HG02678 (cell line): ENCODE results near the gene GRID2.

ENCODE experiments used
- ATAC-seq: cut with Tn5 transposase; IDR thresholded peaks from one replicate; pipeline ENCODE4 v1.9.1; 2021; ENCODE audit warnings: mild to moderate bottlenecking, moderate library complexity; ENCODE audit not compliant: unreplicated experiment

GRID2 gene

DNA sequence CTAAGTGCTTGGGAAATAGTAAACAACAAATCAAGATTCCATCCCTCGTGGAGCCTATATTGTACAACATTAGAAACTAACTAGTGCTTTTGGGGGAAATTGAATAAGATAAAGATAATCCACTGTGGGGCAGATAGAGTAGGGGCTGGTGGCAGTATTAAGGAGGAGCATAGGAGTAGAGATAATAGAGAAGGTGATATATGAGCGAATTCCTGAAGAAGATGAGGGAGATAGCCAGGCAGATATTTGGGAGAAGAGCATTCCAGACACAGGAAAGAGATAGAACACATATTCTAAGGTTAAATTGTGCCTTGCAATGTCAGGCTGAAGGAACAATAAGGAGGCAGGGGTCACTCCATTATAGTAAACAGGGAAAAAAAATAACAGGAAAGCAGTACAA, 218.2 kb downstream of the GRID2 start:
- no peak for ATAC-seq

DNA sequence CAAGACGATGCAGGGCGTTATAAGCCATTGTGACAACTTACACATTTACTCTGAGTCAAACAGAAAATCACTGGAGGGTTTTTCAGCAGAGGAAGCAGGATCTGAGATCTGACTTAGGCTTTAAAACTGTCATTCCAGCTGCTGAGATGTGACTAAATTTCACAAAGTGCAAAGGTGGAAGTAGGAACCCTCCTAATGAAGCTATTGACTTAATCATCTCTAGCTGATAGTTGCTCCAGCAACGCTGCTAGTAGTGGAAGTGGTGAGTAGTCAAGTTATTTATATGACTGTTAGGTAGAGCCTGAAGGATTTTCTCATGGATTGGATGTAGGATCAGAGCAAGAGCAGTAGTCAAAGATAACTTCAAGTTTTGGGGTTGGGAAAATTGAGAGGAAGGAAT, 218.6 kb downstream of the GRID2 start:
- no peak for ATAC-seq

DNA sequence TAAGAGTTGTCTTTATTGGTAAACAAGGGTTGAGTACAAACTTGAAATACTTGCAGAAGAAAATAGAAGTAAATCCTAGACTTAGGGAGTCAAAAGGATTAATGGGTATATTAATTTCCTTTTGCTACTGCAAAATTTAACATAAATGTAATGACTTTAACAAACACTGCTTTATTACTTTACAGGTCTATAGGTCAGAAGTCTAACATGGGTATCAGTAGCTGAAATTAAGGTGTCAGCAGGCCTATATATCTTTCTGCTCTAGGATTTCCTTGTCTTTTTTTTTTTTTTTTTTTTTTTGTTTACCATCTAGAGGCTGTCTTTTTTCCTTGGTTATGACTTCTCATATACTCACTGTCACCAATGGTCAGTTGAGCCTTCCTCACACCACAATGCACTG, 220.4 kb downstream of the GRID2 start:
- ATAC-seq = no peak

DNA sequence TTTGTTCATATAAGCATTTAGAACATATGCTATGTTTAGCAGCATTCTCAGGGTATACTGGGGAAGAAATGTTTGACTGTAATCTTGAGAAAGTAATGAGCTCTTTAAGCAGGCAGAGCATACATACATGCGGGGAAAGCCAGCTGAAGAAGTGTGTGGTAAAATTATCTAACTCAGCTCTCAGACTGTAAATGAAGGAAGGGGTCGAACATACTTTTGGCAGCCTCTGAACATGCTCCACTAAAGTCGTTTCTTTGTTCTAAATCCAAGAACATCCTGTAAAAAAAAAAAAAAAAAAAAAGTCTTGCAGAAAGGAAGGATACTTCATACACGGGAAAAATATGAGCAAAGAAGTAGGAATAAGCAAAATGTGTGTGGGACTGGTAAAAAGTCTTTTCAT, 224.8 kb downstream of the GRID2 start:
- no peak for ATAC-seq

DNA sequence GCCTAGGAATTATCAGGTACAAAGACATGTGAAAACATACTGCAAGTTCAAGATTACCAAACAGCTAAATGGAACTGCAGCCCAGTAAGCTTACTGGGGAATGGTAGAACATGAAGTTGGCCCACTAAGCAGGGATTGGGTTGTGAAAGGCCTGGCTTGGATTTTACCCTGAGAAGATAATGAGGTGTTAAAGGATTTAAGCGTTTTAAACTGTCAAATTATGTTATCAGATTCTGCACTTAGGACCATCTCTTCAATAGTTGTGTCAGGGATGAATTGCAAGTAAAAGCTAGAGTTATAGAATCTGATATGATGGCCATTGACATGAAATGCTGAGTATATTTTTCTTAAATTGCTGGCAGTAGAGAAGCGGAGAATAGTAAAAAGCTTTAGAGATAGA, 225.7 kb downstream of the GRID2 start:
- ATAC-seq = no peak

DNA sequence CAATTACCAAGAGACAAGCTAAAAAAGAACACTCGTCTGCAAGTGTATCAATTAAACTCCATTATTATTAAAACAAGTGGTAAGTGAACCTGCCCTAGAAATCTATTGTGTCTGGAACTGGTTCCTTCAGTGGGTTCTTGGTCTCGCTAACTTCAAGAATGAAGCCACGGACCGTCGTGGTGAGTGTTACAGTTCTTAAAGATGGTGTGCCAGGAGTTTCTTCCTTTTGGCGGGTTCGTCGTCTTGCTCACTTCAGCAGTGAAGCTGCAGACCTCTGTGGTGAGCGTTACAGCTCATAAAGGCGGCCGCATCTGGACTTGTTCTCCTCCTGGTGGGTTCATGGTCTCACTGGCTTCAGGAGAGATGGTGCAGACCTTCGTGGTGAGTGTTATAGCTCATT, 231.8 kb downstream of the GRID2 start:
- no peak for ATAC-seq

DNA sequence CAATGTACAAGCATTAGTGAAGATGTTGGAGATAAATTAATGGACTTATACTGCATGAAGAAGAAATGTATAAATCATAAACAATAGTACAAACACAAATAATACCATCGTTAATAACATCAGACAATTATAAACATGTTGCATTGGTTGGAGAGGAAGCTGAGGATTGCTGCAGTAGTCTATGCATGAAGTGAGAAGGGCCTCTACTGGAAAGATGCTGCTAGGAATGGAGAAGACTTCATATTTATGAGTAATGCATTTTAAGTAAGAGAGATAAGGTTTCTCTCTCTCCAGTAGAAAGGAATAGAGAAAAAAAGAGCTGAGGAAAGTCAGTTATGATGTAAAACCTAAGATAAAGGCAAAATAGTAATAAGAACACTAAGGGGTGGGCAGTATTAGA, 247.8 kb downstream of the GRID2 start:
- ATAC-seq = no peak

DNA sequence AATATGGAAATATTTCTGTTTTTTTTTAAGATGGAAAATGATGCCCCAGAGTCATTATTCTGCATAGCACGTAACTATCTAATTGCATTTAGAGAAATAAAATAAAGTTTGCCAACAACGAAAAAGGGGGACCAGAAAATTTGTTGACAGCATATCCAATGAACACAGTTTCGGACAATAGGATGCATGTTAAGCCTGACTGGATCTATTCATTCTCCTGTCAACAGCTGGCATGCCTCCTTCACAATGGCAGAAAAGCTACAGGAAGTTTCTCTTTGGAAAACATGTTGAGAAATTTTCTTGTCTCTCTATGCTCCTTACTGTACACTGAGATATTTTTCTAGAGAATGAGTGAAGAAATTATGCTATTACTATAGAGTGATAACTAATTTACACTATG, 262.5 kb downstream of the GRID2 start:
- ATAC-seq = no peak

DNA sequence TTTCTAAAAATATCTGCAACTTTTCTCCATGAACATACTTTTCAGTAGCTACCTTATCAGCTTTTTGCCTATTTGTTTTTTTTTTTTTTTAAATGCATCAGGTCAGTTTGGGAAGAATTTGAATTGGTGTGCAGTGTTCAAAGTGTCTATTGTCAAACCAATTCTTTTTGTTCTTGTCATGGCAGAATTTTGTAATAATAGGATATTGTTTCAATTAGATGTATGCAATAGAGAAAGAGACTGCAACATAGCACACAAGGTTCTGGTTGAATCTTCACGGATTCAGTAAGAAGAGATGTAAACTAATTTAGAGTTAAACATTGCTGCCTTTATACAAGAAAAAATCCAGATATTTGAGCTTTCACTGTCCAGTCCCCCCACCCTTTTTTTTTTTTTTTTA, 277.1 kb downstream of the GRID2 start:
- no peak for ATAC-seq

DNA sequence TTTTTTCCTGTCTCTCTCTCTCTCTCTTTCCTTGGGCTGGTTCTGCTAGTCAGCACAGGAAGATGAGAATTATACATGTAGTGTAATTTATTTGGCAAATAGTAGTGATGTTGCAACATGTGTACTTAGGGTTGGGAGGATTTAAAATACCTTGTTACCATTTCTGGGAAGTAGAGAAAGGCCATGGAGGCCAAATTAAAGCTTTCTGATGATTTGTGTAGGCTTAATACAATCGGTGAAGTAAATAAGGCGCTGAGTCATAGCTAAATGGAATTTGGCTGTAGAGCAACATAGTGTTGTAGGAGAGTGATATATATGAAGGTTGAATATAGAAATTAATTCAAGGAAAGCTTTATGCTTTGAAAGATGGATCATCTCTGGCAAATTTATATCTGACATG, 295.3 kb downstream of the GRID2 start:
- no peak for ATAC-seq

DNA sequence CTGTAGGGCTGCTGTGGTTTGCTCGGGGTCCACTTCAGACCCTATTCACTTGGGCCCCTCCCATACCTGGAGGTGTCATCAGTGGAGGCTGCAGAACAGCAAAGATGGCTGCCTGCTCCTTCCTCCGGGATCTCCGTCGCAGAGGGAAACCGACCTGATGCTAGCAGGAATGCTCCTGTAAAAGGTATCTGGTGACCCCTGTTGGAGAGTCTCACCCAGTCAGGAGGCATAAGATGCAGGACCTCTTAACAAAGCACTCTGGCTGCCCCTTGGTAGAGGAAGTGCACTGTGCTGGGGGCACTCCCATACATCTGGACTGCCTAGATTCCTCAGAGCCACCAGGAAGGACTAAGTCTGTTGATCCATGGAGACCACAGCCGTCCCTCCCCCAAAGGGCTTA, 296.9 kb downstream of the GRID2 start:
- ATAC-seq = no peak

DNA sequence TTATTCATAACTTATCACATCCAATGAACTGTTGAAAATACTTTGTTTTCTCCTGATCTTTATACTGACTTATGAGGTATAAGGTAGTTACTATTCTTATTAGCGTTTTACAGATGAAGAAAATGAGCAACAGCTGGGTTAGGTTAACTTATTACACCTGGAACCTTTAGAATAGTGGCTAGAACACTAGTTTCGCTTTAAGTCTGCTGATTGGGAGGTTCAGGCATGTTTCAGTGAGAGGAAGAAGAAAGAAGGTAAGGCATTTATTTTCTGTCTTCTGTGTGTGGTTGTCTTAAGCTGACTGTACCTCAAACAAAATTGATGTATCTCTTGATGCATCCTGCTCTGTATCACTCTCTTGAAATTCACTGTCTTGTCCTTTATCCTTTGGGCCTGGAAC, 302.5 kb downstream of the GRID2 start:
- no peak for ATAC-seq

DNA sequence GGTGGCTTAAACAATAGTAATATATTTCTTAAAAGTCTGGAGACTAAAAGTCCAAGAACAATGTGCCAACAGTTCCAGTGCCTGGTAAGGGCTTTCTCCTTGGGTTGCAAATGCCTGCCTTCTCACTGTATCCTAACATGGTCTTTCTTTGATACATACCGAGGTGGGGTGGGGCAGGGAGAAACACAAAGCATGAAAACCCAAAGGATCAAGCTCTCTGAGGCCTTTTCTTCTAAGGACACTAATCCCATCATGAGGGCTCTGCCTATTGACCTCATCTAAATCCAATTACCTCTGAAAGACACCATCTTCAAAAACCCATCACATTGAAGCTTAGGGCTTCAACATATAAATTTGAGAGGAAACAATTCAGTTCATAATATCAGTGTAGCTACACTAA, 311.3 kb downstream of the GRID2 start:
- no peak for ATAC-seq

DNA sequence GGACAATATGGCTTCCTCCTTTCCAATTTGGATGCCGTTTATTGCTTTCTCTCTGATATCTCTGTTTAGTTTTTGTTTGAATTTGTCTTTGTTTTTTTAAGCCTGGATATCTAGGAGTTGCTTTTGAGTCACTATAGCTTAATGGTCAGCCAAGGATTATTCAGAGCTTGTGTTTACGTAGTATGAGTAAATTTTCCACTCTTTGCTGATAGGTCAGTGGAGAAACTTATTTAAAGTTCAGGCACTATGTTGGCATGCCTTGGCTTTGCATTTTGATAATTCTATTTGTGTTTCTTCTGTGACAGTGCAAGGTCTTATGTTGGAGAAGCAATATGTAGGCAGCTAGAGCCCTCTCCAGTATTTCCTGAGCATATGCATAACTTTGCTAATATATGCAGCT, 315.2 kb downstream of the GRID2 start:
- no peak for ATAC-seq

DNA sequence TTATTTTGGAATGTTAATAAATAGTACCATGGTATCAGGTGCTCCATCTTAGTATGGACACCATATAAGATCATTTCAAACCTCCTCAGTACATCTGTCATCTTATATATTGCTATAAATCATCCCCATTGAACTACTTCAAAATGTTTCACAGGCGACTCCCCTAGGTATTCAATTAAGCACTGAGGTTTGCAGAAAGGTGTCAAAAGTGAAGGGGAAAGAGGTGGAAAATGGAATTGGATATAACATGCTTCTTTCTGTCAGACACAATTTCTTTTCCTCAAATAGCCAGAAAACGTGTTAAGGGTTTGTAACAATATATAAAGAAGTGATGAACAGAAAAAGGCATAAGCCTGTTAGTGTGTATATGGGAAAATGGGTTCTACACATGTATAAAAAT, 325.5 kb downstream of the GRID2 start:
- ATAC-seq = no peak

DNA sequence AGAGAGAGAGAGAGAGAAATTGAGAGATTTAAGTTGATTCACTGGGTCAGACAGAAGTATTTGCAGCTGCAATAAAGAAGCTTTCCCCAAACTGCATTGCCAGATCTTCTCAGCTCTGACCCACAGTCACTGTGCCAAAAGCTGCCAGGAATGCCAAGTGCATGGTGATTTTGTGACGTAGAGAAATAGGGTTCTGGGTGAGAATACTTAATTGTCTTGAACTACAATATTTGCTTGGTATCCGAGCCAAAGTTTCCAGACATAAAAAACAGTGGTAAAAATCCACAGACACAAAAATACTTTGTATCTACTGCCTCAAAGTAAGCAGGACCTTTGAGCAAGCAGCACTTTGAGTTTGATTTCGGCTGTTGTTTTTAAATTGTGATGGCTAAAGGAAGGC, 331.1 kb downstream of the GRID2 start:
- no peak for ATAC-seq

DNA sequence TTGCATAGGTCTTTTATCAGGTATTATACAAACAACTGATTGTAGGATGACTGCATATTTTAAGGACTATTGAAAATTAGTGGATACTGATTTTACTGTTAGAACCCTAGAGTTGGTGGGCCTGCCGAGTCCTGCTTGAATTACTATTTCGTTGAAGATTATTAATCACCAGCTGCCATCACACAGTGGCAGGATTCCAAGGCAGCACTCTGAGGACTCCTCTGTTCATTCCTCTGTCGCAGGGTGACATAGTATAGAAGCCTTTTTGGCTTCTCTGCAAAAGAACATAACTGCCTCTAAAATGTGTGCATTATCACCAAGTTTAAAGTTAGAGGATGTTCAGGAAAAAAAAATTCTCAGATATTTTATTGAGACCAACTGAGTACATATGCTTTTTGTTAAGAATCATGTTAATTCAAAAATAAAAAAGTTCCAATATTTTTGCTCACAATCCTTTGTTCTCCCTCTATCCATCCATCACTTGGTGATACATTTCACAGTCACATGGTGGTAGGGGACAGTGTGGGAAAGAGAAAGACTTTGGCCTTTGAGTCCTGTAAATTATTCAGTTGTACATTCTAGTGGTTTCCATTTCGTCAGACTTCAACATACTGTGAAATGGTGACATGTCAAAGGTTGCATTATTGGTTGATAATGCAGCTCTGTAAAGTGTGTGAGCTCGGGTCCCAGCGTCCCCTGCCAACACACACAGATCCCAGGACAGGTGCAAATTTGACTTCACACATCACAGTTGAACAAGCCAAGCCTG, 332.5 kb downstream of the GRID2 start:
- no peak for ATAC-seq

DNA sequence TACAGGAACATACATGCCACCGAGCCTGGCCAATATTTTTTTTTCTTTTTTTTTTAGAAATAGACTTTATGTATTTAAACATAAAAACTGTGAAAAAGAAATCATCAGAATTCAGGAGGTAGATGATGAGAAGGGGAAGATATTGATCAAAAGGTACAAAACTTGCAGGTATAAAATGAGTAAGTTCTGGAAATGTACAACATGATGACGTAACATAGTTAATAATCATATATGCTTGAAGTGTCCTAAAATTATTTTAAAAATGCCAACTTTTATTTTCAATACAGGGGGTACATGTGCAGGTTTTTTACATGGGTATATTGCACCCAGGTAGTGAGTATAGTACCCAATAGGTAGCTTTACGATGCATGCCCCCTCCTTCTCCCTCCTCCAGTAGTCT, 337.6 kb downstream of the GRID2 start:
- ATAC-seq = no peak

DNA sequence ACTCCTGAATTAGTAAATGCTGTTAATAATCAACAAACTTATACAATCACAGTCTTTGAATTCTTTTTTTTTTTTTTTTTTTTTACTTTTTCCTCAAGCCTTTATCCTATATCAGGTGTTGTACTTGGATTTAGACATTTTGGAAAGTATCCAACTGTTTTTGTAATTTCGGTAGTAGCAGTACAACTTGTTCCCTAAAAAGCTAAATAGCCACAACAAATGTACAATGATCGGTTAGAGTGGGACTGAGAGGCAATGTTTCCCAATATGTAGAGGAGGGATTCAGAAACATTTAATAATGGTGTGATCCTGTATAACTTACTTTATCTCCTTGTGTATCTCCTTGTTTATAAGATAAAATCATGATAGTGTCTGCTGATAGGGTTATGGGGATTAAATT, 343.1 kb downstream of the GRID2 start:
- no peak for ATAC-seq

DNA sequence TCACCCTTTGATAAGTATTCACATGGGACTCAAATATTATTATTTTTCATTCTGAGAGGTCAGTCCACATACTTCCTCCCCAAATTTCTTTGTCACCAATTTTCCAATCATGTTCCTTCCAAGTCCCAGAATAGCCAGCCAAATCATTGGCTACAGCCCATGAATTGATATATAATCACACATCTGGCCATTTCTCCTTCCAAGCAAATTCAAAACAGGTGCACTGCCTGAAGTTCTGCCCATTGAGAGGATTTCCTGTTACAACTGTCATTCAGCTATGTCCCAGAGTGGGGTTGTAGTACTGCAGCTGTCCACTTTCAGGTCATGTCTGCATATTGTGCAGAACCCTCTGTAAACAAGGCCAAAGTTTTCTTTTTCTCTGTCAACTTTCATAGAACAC, 347.8 kb downstream of the GRID2 start:
- no peak for ATAC-seq

DNA sequence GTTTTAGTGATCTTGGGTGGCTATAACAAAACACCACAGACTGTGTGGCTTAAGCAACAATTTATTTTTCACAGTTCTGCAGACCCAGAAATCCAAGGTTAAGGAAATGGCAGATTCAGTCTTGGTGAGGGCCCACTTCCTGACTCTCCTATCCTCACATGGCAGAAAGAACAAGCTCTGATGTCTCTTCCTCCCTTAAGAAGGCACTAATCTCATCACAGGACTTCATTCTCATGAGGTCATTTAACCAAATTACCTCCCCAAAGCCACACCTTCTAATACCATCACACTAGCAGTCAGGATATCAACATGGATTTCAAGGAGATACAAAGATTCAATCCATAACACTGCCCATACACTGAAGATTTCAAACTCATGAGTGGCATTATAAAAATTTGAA, 350.3 kb downstream of the GRID2 start:
- no peak for ATAC-seq

DNA sequence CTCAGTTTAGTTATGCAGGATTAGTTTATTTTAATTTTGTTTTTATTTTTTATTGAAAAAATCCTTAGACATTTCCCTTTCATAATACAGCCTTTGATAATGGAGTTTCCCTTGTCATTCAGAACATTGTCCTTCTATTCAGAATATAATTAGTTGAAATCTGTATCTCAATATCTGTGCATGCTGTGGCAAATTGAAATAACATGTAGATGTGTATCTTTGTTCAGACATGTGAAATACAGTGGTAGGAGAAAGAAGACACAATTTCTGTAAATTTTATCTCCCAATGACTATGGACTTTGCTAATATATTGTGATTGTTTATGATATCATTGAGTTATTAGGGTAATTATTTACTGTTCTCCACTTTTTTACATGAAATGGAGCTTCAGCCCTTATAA, 353.9 kb downstream of the GRID2 start:
- no peak for ATAC-seq

DNA sequence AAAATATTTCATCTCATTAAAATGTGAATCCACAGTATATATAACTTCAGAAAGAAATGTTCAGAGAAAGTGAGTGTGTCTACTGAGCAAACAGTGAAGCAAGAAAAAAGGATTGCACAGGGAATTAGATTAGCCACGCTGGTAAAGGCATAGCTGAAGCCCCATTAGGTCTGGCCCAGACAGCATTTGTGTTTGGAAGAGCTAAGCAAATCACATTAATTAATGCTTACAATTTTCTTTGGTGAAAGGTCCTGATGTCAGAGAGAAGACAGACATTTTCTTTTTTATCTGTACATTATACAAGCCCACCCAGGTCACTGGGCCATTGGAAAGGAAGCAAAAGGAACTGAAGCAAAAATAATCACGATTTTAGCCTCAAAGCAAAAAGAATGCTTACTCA, 354.6 kb downstream of the GRID2 start:
- ATAC-seq = no peak
